NCI-H1105 (cell line): ENCODE measurements around the gene ACOX2.
A peak's percentile ranks its signal among the peaks of the same experiment; 100 is the strongest.

Experiments used
- DNase-seq: peaks from one replicate; lab custom pipeline; 2025; lab: John Stamatoyannopoulos, UW

Gene ACOX2

GRCh38 chr3:58508437-58508836 lies 28.6 kb downstream of the ACOX2 start:
- no peak for DNase-seq

DNA sequence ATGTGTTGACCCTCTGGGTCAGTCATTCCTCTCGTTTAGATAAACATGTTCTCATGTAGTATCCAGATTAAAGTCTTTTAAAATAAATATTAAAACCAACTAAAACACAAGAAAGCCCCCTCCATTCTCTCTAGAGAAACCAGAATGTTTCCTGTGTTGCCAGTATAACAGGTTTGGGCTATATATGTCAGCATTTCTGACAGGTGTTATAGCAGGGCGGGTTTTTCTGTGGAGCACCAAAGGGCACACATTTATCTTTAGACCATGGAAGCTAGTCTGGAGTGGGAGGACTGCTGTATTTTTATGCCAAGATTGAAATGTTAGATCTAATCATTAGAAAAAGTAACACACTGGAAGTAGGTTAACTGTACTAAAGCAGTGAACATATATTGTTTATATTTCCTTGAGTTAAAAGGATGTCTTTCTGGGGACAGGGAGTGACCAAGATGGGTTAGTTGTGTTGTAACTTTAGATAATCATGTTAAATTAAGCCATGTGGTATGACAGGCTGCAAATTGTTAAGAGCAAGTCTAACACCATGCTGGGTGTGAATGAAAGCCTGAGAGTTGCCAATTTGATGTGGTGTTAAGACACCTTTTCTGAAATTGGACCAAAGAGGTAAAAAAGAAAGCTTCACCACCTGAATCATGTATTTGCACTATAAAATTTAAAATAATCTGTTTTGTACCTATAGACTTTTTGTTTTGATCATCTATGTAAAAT lies 29.5 kb downstream of the ACOX2 start:
- DNase-seq = no peak

- DNase-seq = no peak
These were observed 34.1 kb downstream of the ACOX2 start for GRCh38 chr3:58502872-58503271.

- DNase-seq = no peak
These were observed 39.9 kb downstream of the ACOX2 start for GRCh38 chr3:58497097-58497496.

DNA sequence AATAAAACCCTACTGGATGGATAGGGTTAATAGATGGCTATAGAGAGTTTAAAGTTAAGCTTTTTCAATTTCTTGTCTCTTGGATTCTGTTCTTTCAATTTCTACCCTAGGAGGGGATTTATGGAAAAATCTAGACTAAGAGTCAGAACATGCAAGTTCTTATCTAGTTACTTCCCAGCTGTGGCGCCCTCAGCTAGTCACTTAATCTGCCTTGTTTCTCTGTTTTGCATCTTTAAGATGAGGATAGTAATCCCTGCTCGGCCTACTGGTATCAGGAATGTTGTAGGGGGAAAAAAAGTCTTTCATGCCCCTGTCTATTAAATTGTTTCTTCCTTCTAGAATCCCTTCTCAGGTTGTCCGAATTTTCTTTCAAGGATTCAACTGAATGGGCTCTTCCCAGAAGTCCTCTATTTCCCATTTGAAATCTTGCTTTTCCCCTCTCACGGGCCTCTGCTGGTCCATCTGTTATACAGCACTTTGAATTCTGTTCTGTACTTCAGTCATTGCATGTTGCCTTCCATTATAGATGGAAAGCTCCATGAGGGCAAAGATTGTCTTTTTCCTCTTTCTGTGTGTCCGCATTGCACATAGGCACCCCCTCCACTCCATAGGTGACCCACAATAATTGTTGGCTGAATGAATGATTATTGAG lies 40.7 kb downstream of the ACOX2 start:
- no peak for DNase-seq

GRCh38 chr3:58495101-58495500 lies 41.9 kb downstream of the ACOX2 start:
- no peak for DNase-seq

GRCh38 chr3:58494107-58494506 lies 42.9 kb downstream of the ACOX2 start:
- DNase-seq = no peak

GRCh38 chr3:58492494-58492905 lies 44.5 kb downstream of the ACOX2 start:
- peak; percentile 2 for DNase-seq

- DNase-seq = peak; percentile 70
These were observed 45.2 kb downstream of the ACOX2 start, which contains the start of gene KCTD6 for GRCh38 chr3:58491506-58492402. KCTD6 (plus strand) TSS chr3:58492096; CDS start chr3:58498756, 6,660 bp downstream.

DNA sequence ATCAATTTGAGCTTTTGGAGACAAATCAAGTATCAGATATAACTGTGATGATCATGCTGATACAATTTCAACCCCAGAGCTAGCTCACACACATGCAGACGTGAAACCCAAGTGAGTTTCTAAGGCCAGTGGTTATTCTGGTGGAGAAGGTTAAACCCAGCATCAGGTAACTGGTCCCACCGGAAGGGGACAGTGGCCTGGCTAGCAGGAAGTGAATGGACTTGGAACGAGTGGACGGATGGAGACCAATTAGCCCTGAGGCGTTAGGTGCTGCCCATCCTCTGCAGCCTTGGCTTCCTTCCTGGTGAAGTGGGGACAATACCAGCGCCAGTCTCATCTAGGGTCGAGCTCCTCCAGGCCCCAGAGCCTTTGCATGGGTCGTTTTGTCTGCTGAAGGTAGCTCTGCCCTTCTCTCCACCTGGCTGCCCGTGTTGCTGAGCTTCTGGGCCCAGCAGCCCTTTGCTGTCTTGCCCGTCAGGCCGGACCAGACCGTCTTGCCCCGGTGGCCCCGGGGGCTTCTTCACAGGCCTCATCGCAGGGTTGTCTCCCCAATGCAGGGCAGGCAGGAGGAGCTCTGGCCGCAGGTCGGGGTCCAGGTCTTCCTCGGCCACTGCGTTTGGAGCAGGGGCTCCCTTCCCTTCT lies 46.0 kb downstream of the ACOX2 start:
- no peak for DNase-seq

DNA sequence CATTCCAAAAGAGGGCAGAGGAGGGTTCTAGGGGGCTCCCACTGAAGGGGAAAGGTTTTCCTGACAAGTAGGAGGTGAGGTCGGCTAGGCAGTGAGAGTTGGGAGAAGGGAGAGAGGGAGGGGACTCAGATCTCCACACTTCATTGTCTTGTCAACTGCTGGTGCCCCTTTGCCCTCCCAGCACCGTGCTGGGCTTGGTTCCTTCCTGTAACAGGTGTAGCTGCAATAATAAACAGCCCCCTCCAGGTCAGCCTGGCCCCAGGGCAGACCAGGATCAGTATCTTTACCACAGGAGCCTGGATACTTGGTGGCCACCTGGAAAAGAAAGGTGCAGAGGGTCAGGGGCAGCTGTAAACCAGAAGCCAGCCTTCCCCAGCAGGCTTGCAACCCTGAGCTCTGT lies 48.0 kb downstream of the ACOX2 start:
- no peak for DNase-seq

DNA sequence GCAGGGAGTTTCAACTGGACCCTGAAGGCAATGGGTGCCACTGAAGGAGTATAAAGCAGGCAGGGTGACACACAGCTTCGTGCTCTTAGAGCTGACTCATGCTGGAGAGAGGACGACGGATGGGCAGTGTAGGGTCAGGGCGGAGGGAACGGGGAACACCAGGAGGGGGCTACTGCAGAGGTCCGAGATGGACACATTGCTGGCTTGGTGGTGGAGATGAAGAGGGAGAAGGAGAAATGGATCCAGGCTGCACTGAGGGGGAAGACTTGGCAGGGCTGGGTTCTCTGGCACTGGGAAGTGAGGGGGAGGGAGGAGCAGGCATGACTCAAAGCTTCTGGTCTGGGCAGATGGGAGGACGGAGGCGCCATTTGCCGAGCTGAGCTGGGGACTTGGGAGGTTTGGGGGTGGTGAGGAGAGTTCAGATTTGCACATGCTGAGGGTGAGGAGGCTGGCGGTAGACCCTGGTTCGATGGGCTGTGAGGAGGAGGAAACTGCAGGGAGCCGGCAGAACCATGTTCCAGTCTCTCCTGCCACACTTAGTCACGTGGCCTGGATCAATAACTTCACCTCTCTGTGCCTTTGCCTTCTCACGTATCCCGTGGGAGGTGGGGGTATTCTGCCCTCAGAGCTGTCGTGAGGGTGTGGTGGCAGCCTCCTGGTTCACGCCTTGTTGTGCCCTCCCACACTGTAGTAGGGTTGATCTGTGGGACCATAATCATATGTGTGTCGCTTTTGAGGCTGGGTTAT lies 49.7 kb downstream of the ACOX2 start:
- DNase-seq = no peak

GRCh38 chr3:58485801-58486435 lies 51.1 kb downstream of the ACOX2 start:
- DNase-seq = no peak

GRCh38 chr3:58484722-58485069 lies 52.3 kb downstream of the ACOX2 start:
- no peak for DNase-seq

DNA sequence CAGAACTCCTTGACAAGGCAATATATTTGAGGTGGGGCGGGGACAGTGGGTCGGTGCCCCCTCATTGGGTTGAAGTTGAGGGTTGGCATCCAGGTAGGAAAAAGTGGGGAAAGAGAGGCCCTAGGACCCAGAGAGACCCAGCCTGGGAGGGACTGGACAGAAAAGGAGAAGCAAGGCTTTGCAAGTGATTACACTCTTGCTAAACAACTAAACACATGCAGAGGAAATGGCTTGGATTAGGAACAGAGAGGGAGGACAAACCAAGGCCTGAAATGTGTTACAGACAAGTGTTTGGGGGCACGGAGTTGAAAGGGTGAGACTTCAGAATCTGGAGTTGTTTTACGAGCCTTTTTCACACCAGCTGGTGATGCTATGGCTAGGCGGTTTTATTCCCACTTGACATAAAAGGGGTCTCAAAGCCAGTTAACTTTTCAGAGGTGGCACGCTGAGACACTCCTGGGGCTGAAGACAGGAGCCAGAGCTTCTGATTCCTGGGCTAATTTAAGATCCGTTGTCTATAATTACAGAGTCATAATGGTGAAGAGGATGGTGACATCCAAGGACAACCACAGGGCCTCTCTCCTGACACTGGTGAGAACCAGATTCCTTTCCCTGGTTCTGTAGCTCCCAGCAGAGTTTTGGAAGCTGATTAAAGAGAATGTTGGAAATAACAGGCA lies 52.8 kb downstream of the ACOX2 start:
- no peak for DNase-seq

DNA sequence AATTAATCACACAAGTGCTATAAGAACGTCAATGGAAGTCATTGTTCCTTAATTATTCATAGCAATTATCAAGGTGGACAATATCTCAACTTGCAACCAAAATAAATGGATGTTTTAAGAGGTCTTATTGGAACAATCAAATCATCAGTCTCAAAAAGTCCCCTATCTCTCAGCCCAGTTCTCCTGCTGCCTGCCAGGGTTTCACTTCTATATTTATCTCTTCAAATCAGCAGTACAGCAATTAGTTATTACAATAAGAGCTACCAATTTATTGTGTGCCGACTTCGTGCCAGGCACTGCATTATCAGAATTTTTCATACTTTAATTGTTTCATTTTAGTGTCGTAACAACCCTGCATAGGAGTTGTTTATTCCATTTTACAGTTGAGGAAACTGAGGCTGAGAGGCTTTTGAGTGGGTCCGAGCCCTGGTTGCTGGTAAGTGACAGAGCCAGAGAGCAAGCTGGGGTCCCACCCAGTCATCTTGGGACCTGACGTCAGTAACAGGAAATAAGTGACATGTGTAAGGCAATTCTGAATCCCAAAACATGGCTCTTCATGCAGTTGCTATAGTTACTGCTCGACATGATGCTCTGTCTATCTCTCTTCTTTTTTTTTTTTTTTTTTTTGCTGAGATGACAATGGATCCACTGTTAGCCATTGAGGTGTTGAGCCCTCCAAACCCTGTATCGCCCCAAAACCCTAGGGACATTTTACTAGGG lies 53.9 kb downstream of the ACOX2 start:
- DNase-seq = peak; percentile 24

DNA sequence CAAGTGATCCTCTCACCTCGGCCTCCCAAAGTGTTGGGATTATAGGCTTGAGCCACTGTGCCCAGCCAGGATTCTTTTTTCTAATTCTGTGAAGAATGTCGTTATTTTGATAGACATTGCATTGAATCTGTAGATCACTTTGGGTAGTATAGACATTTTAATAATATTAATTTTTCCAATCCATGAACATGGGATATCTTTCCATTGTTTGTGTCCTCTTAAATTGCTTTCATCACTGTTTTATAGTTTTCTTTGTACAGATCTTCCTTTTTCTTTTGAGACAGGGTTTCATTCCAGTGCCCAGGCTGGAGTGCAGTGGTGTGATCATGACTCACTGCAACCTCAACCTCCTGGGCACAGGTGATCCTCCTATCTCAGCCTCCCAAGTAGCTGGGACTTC lies 56.7 kb downstream of the ACOX2 start:
- no peak for DNase-seq

DNA sequence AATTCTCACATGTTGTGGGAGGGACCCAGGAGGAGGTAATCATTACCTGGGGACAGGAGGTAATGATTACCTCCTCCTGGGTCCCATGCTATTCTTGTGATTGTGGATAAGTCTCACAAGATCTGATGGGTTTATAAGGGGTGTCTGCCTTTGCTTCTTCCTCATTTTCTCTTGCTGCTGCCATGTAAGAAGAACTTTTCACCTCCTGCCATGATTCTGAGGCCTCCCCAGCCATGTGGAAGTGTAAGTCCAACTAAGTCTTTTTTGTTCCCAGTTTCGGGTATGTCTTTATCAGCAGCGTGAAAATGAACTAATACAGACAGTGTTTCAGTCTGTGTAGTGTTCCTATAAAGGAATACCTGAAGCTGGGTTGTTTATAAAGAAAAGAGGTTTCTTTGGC lies 58.2 kb downstream of the ACOX2 start:
- no peak for DNase-seq

- no peak for DNase-seq
These were observed 61.9 kb downstream of the ACOX2 start for GRCh38 chr3:58474967-58475578.
